GM12874 (cell line): ENCODE results near the gene COL23A1.

Experiments used
- TF ChIP-seq, protein P1 (sequence below): IDR thresholded peaks from 2 replicates; pipeline ENCODE4 v1.5.1; 2011; ENCODE audit warnings: low read depth, mild to moderate bottlenecking, control low read depth, low read length, moderate library complexity; ENCODE audit not compliant: insufficient read depth

COL23A1 gene

GRCh38 chr5:178383301-178383918, 206.8 kb downstream of the COL23A1 start:
- TF ChIP-seq, protein P1, sequence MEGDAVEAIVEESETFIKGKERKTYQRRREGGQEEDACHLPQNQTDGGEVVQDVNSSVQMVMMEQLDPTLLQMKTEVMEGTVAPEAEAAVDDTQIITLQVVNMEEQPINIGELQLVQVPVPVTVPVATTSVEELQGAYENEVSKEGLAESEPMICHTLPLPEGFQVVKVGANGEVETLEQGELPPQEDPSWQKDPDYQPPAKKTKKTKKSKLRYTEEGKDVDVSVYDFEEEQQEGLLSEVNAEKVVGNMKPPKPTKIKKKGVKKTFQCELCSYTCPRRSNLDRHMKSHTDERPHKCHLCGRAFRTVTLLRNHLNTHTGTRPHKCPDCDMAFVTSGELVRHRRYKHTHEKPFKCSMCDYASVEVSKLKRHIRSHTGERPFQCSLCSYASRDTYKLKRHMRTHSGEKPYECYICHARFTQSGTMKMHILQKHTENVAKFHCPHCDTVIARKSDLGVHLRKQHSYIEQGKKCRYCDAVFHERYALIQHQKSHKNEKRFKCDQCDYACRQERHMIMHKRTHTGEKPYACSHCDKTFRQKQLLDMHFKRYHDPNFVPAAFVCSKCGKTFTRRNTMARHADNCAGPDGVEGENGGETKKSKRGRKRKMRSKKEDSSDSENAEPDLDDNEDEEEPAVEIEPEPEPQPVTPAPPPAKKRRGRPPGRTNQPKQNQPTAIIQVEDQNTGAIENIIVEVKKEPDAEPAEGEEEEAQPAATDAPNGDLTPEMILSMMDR = no peak

- TF ChIP-seq, protein P1 = no peak
Observed at GRCh38 chr5:178382754-178383164, 207.4 kb downstream of the COL23A1 start.

- TF ChIP-seq, protein P1 = no peak
Observed at GRCh38 chr5:178381921-178382695, 208.1 kb downstream of the COL23A1 start.

- TF ChIP-seq, protein P1 = no peak
Observed at GRCh38 chr5:178381206-178381605, 209.0 kb downstream of the COL23A1 start.

DNA sequence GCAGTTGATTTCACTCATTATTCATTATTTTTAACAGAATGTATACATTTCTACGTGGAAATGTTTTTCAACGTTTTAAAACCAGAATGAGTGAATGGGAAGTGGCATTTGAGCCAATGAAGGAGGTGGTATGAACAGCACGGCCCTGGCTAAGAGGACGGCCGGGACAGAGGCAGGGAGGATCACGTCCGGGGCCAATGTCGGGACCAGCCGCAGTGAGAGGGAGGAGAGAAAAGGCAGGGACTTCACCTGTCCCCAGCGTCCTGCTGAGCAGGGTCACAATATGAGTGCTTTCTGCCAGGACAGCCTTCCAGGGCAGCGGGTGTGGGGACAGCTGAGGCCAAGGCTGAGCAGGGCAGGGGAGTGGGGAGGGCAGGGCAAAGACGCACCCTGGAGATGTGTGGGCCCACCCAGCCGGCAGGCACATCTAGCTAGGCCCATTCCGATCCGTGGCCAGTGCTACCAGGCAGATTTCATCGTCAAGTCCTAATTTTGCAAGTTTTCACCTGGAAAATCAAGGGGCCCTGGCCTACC, 209.6 kb downstream of the COL23A1 start:
- TF ChIP-seq, protein P1 = no peak

GRCh38 chr5:178380086-178380485, 210.1 kb downstream of the COL23A1 start:
- TF ChIP-seq, protein P1 = no peak
